ENCODE measurements around the gene COL23A1.

The COL23A1 gene

DNA sequence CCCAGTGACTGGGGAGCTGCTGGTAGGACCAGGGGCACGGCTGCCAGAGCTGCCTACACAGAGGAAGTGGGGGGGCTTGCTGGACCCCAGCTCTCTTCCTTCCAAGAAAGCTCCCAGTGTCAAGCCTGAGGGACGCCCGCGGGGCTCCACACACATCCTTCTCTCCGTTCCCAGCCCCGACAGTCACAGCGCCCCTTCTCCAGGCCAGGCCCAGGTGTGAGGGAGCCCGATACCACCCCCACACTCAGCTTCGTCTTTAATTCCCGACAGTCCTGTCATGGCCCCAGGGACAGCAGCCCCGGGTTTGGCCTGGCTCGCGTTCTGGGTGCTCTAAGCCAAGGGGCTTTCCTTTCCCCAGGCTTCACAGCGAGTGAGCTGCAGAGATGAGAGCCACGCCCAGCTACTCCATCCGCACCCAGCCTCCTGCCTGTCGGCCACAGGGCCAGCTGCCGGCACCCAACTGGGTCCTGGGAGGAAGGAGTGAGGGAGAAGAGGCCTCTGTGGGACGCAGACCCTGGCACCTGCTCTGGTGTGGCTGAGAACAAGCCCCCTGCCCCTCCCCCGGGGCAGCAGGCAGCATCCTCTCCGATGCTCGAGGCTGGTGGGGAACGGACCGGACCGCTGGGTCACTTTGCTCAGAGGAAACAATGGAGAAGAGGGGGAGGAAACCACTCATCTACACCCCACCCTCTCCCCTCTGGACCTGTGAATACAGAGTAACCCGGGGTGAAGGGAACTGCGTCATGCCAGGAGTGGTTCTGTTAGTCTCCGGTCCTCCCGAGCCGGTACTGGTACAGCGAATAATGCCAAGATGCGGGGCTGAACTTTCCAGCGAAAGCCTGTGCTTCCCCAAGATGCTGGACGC, 303.7 kb downstream of the COL23A1 start:
- Histone ChIP-seq H3K27me3 (peaks cover 0 to 36% of the 10 kb centered on the region in 2 donors), H3K9me3 (peaks cover 0 to 9% (median 6%) of the 10 kb centered on the region in 3 donors), H3K36me3 (no peaks in the 10 kb centered on the region), H3K27ac (no peak overlapping the region), H3K4me3 (no peak overlapping the region), H3K4me1 (peaks cover 0 to 8% (median 0%) of the 10 kb centered on the region in 4 donors)
- no peak for DNase-seq
- TF ChIP-seq, protein P1, sequence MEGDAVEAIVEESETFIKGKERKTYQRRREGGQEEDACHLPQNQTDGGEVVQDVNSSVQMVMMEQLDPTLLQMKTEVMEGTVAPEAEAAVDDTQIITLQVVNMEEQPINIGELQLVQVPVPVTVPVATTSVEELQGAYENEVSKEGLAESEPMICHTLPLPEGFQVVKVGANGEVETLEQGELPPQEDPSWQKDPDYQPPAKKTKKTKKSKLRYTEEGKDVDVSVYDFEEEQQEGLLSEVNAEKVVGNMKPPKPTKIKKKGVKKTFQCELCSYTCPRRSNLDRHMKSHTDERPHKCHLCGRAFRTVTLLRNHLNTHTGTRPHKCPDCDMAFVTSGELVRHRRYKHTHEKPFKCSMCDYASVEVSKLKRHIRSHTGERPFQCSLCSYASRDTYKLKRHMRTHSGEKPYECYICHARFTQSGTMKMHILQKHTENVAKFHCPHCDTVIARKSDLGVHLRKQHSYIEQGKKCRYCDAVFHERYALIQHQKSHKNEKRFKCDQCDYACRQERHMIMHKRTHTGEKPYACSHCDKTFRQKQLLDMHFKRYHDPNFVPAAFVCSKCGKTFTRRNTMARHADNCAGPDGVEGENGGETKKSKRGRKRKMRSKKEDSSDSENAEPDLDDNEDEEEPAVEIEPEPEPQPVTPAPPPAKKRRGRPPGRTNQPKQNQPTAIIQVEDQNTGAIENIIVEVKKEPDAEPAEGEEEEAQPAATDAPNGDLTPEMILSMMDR (IDR thresholded peaks at IDR 0.05), result no peak
- intact Hi-C loops (cut with DNase I; ENCODE audit: low total_unique reads), result no loop called here

DNA sequence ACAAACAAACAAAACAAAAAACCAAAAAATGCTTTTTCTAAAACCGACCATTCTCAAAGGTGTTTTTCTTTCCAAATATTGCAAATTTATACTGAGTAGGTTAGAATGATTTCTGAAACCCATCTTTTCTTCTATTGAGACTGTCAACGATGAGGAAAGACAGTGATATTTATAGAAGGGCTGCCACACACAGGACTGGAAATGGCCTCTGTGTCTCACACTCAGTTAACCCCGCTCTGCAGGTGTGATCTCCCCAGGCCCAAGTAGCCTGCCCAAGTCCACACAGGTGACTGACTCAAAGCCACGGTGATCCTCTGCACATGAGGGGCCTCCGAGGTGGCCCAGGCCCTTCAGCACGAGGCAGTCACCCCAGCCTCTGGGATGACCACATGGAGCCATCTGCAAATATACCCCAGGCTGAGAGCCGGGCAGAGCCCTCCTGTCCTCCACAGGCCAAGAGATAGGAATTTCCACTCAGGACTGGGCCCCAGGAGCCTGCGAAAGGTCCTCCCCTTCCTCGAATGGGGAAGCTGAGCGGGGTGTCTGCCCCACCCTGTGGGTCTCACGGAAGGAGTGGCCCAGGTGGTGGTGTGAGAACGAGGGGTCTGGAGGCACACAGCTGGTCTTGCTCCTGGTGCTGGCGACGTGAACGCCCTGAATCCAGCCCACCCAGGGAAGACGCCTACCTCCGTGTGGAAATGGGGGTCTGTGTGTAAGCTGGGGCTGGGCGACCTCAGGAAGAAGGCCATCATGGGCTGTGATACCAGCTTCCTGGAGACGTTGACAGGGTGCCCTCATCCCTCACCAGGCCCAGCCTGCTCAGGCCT, 304.6 kb downstream of the COL23A1 start:
- intact Hi-C loops (cut with DNase I; ENCODE audit: low total_unique reads), result no loop called here
- DNase-seq, result peak in 1 of 2 donors; percentile 16
- TF ChIP-seq, protein P1 (IDR thresholded peaks at IDR 0.05), result no peak

DNA sequence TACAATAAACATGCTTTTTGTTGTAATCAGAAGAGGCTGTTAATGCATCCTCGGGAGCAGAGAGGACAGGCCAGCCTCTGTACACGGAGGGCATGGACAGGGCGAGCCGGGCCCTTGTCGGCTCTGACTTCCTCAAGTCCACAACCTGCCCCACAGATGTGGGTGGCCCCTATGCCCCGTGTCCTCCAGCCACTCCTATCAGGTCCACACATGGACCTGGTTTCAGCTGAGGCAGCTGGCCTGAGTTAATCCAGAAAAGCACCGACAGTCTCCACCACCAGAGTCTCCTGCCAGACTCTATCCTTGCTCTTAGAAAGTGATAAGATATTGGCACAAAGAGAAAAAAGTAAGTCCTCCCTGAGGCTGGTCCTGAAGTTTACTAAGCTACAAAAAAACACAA, 305.2 kb downstream of the COL23A1 start:
- no peaks in the 10 kb centered on the region for H3K36me3 ChIP-seq
- intact Hi-C loops (cut with DNase I; ENCODE audit: low total_unique reads), result no loop called here
- TF ChIP-seq, protein P1 (IDR thresholded peaks at IDR 0.05), result no peak
- no peak overlapping the region for H3K4me3 ChIP-seq
- H3K27me3 ChIP-seq, result peaks cover 0 to 25% of the 10 kb centered on the region in 2 donors
- DNase-seq, result peak in 1 of 2 donors; percentile 0
- peaks cover 0 to 9% (median 6%) of the 10 kb centered on the region in 3 donors for H3K9me3 ChIP-seq
- no peak overlapping the region for H3K27ac ChIP-seq
- H3K4me1 ChIP-seq, result peaks cover 0 to 11% (median 1%) of the 10 kb centered on the region in 4 donors

More for the DNA sequence above, 304.6 kb downstream of the COL23A1 start:
- Histone ChIP-seq H3K4me1 (peaks cover 0 to 8% (median 0%) of the 10 kb centered on the region in 4 donors), H3K27ac (no peak overlapping the region), H3K9me3 (peaks cover 0 to 9% (median 6%) of the 10 kb centered on the region in 3 donors), H3K4me3 (no peak overlapping the region), H3K27me3 (peaks cover 0 to 31% of the 10 kb centered on the region in 2 donors), H3K36me3 (no peaks in the 10 kb centered on the region)

DNA sequence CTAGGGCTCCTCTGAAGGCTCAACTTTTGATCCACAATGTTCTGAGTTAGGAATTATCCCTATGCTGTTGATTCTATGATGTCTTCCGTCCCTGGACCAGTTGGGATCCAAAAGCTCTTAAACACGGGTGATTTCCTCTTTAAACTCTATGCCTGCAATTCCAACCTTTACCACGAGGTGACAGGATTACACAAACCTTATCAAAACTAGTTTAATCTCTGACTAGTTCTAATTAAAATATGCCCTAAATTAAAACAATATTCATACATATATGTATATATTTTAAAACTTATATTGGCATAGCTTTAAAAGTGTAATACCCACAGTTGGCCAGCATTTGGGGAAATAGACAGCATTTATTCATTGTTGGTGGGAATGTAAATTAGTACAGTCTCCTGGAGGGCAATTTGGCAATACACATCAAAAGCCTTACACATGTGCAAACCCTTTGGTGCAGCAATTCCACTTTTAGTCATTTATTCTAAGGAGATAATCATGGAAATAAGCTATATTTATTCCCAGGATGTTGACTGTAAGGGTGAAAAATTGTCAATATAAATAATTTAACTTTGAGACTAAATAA, 306.0 kb downstream of the COL23A1 start:
- Histone ChIP-seq H3K36me3 (no peaks in the 10 kb centered on the region), H3K4me1 (peaks cover 0 to 12% (median 3%) of the 10 kb centered on the region in 4 donors), H3K27me3 (peaks cover 0 to 26% of the 10 kb centered on the region in 2 donors), H3K9me3 (peaks cover 0 to 9% (median 6%) of the 10 kb centered on the region in 3 donors), H3K27ac (no peak overlapping the region), H3K4me3 (no peak overlapping the region)
- TF ChIP-seq, protein P1 (IDR thresholded peaks at IDR 0.05), result peak; percentile 7 to 22
- intact Hi-C loops (cut with DNase I; ENCODE audit: low total_unique reads), result no loop called here
- DNase-seq, result no peak

DNA sequence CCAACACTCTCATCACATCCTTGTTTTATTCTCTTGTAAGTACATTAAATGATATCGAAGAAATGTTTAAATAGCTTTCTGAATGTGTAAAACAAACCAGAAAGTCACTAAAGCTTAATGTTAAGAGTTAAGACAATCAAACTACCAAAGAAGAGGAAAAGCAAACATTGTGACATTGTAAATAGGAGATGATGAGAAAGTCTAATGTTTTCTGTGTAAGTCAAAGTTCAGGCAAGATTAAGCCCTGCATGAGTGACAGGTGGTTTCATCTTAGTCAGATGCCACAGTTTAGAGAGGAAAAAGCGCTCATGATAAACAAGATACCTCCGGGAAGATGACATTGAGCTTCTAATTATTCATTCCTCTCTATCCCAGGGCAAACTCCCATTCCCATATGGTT, 306.7 kb downstream of the COL23A1 start:
- Histone ChIP-seq H3K27me3 (peaks cover 0 to 32% of the 10 kb centered on the region in 2 donors), H3K4me3 (no peak overlapping the region), H3K9me3 (peaks cover 0 to 9% (median 6%) of the 10 kb centered on the region in 3 donors), H3K4me1 (peaks cover 0 to 7% (median 3%) of the 10 kb centered on the region in 4 donors), H3K27ac (no peak overlapping the region), H3K36me3 (no peaks in the 10 kb centered on the region)
- TF ChIP-seq, protein P1 (IDR thresholded peaks at IDR 0.05), result no peak
- intact Hi-C loops (cut with DNase I; ENCODE audit: low total_unique reads), result no loop called here
- DNase-seq, result no peak

Data from tibial artery (tissue), 4 donors.